ENCODE results near the gene OXCT1. TPM values are rescaled to one million over a fixed set of nuclear protein-coding genes. Genes with fewer than 3 reads are reported as not detected.

Gene OXCT1
- total and polyA plus RNA-seq, 2 donors (not counting 3 experiments of a cell fraction or from before 2014, with no cell fraction given) = 12.8 to 37.4 TPM

- intact Hi-C loops (cut with micrococcal nuclease) (no loop called here), dilution Hi-C loops (cut with MboI; ENCODE audit: extremely low pct_ligation_motif_present, low sequenced_read_pairs) (no loop called here)
- H3K4me2 ChIP-seq (ENCODE audit: insufficient read depth, low read length) = no peak overlapping the region
- H3K36me3 ChIP-seq (ENCODE audit: control insufficient read depth in 2 of 2, extremely low read depth in 1 of 2, insufficient read depth in 2 of 2, low read length in 2 of 2) = peaks cover 7 to 9% of the 10 kb centered on the region in 2 experiments
- no peaks in the 10 kb centered on the region for H3K79me2 ChIP-seq (ENCODE audit: control insufficient read depth, insufficient read depth, low read length)
- no peak overlapping the region for H3K27ac ChIP-seq (ENCODE audit: insufficient read depth, low read depth, low read length)
- ChIA-PET CTCF (no interaction called here), POLR2A (no interaction called here)
- H3K9ac ChIP-seq (replicated peaks; ENCODE audit: extremely low read depth, insufficient read depth, low read length) = no peak overlapping the region
- no peaks in the 10 kb centered on the region for H3K9me3 ChIP-seq (replicated peaks; ENCODE audit: control insufficient read depth, insufficient read depth, low read length)
- H4K20me1 ChIP-seq (replicated peaks; ENCODE audit: control insufficient read depth, extremely low read depth, insufficient read depth, low read length) = no peaks in the 10 kb centered on the region
- no peaks in the 10 kb centered on the region for H3K27me3 ChIP-seq (ENCODE audit: control insufficient read depth in 2 of 2, insufficient read depth in 2 of 2, low read length in 2 of 2)
- no peak for TF ChIP-seq EZH2 (IDR thresholded peaks at IDR 0.05; ENCODE audit: borderline replicate concordance, low read depth, low read length, severe bottlenecking)
- no peak for TF ChIP-seq GATA2 (IDR thresholded peaks at IDR 0.05; ENCODE audit: insufficient read depth, insufficient read length, low read depth, low read length)
- TF ChIP-seq CTCF (IDR thresholded peaks at IDR 0.05; ENCODE audit: extremely low read depth in 1 of 2, insufficient read depth in 1 of 2, low read depth in 1 of 2, low read length in 2 of 2) = no peak
- no peak for TF ChIP-seq POLR2A (IDR thresholded peaks at IDR 0.05; ENCODE audit: low read depth, low read length)
- TF ChIP-seq JUN (IDR thresholded peaks at IDR 0.05; ENCODE audit: borderline replicate concordance, insufficient read depth, insufficient read length, low read depth) = no peak
- no peak for TF ChIP-seq MYC (IDR thresholded peaks at IDR 0.05; ENCODE audit: low read depth, low read length)
- FAIRE-seq = no peak
- no peak overlapping the region for H2AFZ ChIP-seq (ENCODE audit: low read depth, low read length)
- BruUV-seq (replicated peaks) = no TSS peak
- DNase-seq (ENCODE audit: low read depth, low spot score) = no peak
- H3K4me1 ChIP-seq (ENCODE audit: control insufficient read depth, extremely low read depth, insufficient read depth, low read length) = peaks cover 11% of the 10 kb centered on the region
- no peaks in the 10 kb centered on the region for H3K9me1 ChIP-seq (replicated peaks; ENCODE audit: control insufficient read depth, extremely low read depth, insufficient read depth, low read length)
- no peak overlapping the region for H3K4me3 ChIP-seq (replicated peaks in 1 of 3; ENCODE audit: insufficient read depth in 1 of 3, low read depth in 1 of 3, low read length in 3 of 3)
Observed at GRCh38 chr5:41918105-41918504, 47.9 kb upstream of the OXCT1 start.
